Neural progenitor cell (in vitro differentiated cells): ENCODE measurements around the gene KCNAB1. TPM values are rescaled to one million over a fixed set of nuclear protein-coding genes. Genes with fewer than 3 reads are reported as not detected.

Experiments
- DNase-seq: peaks from one replicate; pipeline ENCODE4 v3.0.0-alpha.2; 2016; ENCODE audit warnings: low spot score
- H2AFZ ChIP-seq: fragments of 200-600 bp; sonication (generic); replicated peaks from 2 replicates; pipeline ENCODE4 v1.6.1; 2016; ENCODE audit warnings: antibody characterized with exemption
- H3F3A ChIP-seq: fragments of 200-600 bp; sonication (generic); 2 replicates; pipeline ENCODE4 v1.6.1; 2016; ENCODE audit warnings: antibody characterized with exemption, low read depth
- H3K27ac ChIP-seq: fragments of 200-600 bp; sonication (generic); 2 replicates; pipeline ENCODE4 v1.5.1; 2016; ENCODE audit warnings: mild to moderate bottlenecking
- H3K27me3 ChIP-seq: fragments of 200-600 bp; sonication (generic); 2 replicates; pipeline ENCODE4 v1.6.1; 2016; ENCODE audit warnings: mild to moderate bottlenecking, moderate library complexity
- H3K36me3 ChIP-seq: fragments of 200-600 bp; sonication (generic); 2 replicates; pipeline ENCODE4 v1.5.1; 2016
- H3K4me1 ChIP-seq: fragments of 200-600 bp; sonication (generic); 2 replicates; pipeline ENCODE4 v1.6.1; 2016; ENCODE audit warnings: mixed run types
- H3K4me2 ChIP-seq: fragments of 200-600 bp; sonication (generic); 2 replicates; pipeline ENCODE4 v1.6.1; 2016
- H3K4me3 ChIP-seq: fragments of 200-600 bp; sonication (generic); 2 replicates; pipeline ENCODE4 v1.5.1; 2016
- H3K79me2 ChIP-seq: fragments of 200-600 bp; sonication (generic); 2 replicates; pipeline ENCODE4 v1.6.1; 2016; ENCODE audit warnings: low read depth
- H3K9ac ChIP-seq: fragments of 200-600 bp; sonication (generic); 2 replicates; pipeline ENCODE4 v1.6.1; 2016
- H3K9me3 ChIP-seq: fragments of 200-600 bp; sonication (generic); 2 replicates; pipeline ENCODE4 v1.5.1; 2016; ENCODE audit warnings: low read depth
- H4K20me1 ChIP-seq: fragments of 200-600 bp; sonication (generic); 2 replicates; pipeline ENCODE4 v1.6.1; 2016; ENCODE audit warnings: low read depth
- H3K27ac Mint-ChIP-seq: 3 replicates; pipeline ENCODE4 v1.8.0; 2021; ENCODE audit warnings: mixed read lengths
- H3K27me3 Mint-ChIP-seq: 2 replicates; pipeline ENCODE4 v1.8.0; 2022; ENCODE audit warnings: low read depth, mild to moderate bottlenecking, inconsistent platforms, moderate library complexity, mixed read lengths; ENCODE audit not compliant: insufficient read depth
- H3K36me3 Mint-ChIP-seq: 3 replicates; pipeline ENCODE4 v1.8.0; 2021; ENCODE audit warnings: mixed read lengths
- H3K4me1 Mint-ChIP-seq: 3 replicates; pipeline ENCODE4 v1.8.0; 2021; ENCODE audit warnings: mixed read lengths
- H3K4me3 Mint-ChIP-seq: 3 replicates; pipeline ENCODE4 v1.8.0; 2021; ENCODE audit warnings: mild to moderate bottlenecking, moderate library complexity, mixed read lengths
- H3K9me3 Mint-ChIP-seq: 3 replicates; pipeline ENCODE4 v1.8.0; 2020; ENCODE audit warnings: mixed read lengths
- CTCF ChIP-seq: fragments of 200-600 bp; sonication (generic); IDR thresholded peaks from 2 replicates; pipeline ENCODE4 v1.5.1; 2017; ENCODE audit warnings: antibody characterized with exemption, mild to moderate bottlenecking
- EZH2 ChIP-seq: fragments of 200-600 bp; sonication (generic); IDR thresholded peaks from 2 replicates; pipeline ENCODE4 v1.6.1; 2017; ENCODE audit warnings: antibody characterized with exemption, mild to moderate bottlenecking, moderate library complexity
- EZH2phosphoT487 ChIP-seq: fragments of 200-600 bp; sonication (generic); IDR thresholded peaks from 2 replicates; pipeline ENCODE4 v1.6.1; 2017; ENCODE audit warnings: antibody characterized with exemption
- total RNA-seq: library from RNA; depleted of rRNA; stranded (reverse); fragments of >200 nt; gene quantifications from 2 replicates; pipeline ENCODE4 v1.2.3, GENCODE V29; 2015; ENCODE audit warnings: low replicate concordance

KCNAB1 gene
- total RNA-seq, 1 donor from 2014 or later: 0.24 TPM

GRCh38 chr3:156371701-156372100, 251.3 kb downstream of the KCNAB1 start:
- Histone ChIP-seq H2AFZ (no peak overlapping the region), H3K27me3 (no peaks in the 10 kb centered on the region), H3K4me1 (peaks cover 69% of the 10 kb centered on the region), H3K9ac (no peak overlapping the region), H3K9me3 (no peaks in the 10 kb centered on the region), H3K4me3 (no peak overlapping the region), H3F3A (peaks cover 13% of the 10 kb centered on the region), H3K27ac (no peak overlapping the region), H4K20me1 (no peaks in the 10 kb centered on the region), H3K36me3 (no peaks in the 10 kb centered on the region), H3K79me2 (no peaks in the 10 kb centered on the region), H3K4me2 (no peak overlapping the region)
- no peaks in the 10 kb centered on the region for H3K9me3 Mint-ChIP-seq
- H3K36me3 Mint-ChIP-seq: no peaks in the 10 kb centered on the region
- H3K27me3 Mint-ChIP-seq: no peaks in the 10 kb centered on the region
- TF ChIP-seq EZH2phosphoT487: no peak
- no peak for TF ChIP-seq CTCF
- no peak for TF ChIP-seq EZH2
- no peak overlapping the region for H3K27ac Mint-ChIP-seq
- peaks cover 17% of the 10 kb centered on the region for H3K4me1 Mint-ChIP-seq
- no peak overlapping the region for H3K4me3 Mint-ChIP-seq
- no peak for DNase-seq

GRCh38 chr3:156373095-156373494, 252.7 kb downstream of the KCNAB1 start:
- Mint-ChIP-seq H3K4me1 (peaks cover 17% of the 10 kb centered on the region), H3K9me3 (no peaks in the 10 kb centered on the region), H3K36me3 (no peaks in the 10 kb centered on the region), H3K27ac (no peak overlapping the region), H3K4me3 (no peak overlapping the region), H3K27me3 (peaks cover 5% of the 10 kb centered on the region)
- H4K20me1 ChIP-seq: no peaks in the 10 kb centered on the region
- no peak overlapping the region for H3K9ac ChIP-seq
- peak; percentile 62 for DNase-seq
- peaks cover 61% of the 10 kb centered on the region for H3K4me1 ChIP-seq
- no peaks in the 10 kb centered on the region for H3K9me3 ChIP-seq
- no peaks in the 10 kb centered on the region for H3K36me3 ChIP-seq
- H3F3A ChIP-seq: peaks cover 13% of the 10 kb centered on the region
- peak overlapping the region; percentile 23 for H2AFZ ChIP-seq
- peak overlapping the region; percentile 56 for H3K4me2 ChIP-seq
- no peaks in the 10 kb centered on the region for H3K27me3 ChIP-seq
- H3K27ac ChIP-seq: no peak overlapping the region
- peak overlapping the region; percentile 4 for H3K4me3 ChIP-seq
- TF ChIP-seq EZH2 (no peak), CTCF (no peak), EZH2phosphoT487 (no peak)
- no peaks in the 10 kb centered on the region for H3K79me2 ChIP-seq

GRCh38 chr3:156373654-156374053, 253.3 kb downstream of the KCNAB1 start:
- peaks cover 57% of the 10 kb centered on the region for H3K4me1 ChIP-seq
- no peak for TF ChIP-seq CTCF
- TF ChIP-seq EZH2: no peak
- TF ChIP-seq EZH2phosphoT487: no peak
- H3K36me3 ChIP-seq: no peaks in the 10 kb centered on the region
- no peaks in the 10 kb centered on the region for H4K20me1 ChIP-seq
- Mint-ChIP-seq H3K4me1 (peaks cover 17% of the 10 kb centered on the region), H3K27me3 (peaks cover 5% of the 10 kb centered on the region), H3K36me3 (no peaks in the 10 kb centered on the region), H3K9me3 (no peaks in the 10 kb centered on the region), H3K27ac (peak overlapping the region; percentile 42), H3K4me3 (no peak overlapping the region)
- H3F3A ChIP-seq: peaks cover 13% of the 10 kb centered on the region
- peak overlapping the region; percentile 56 for H3K4me2 ChIP-seq
- no peak overlapping the region for H3K27ac ChIP-seq
- no peaks in the 10 kb centered on the region for H3K9me3 ChIP-seq
- H2AFZ ChIP-seq: no peak overlapping the region
- H3K4me3 ChIP-seq: peak overlapping the region; percentile 4
- DNase-seq: no peak
- no peaks in the 10 kb centered on the region for H3K79me2 ChIP-seq
- H3K27me3 ChIP-seq: no peaks in the 10 kb centered on the region
- no peak overlapping the region for H3K9ac ChIP-seq
